Stomach (tissue), 9 donors: ENCODE results near the gene CMTM7. TPM values are rescaled to one million over a fixed set of nuclear protein-coding genes. Genes with fewer than 3 reads are reported as not detected.

Experiments
- DNase-seq, 2 donors: peaks; one replicate each; pipeline versions ENCODE4 v3.0.0 to v3.0.0-alpha.2; 2013 to 2019
- H3K27ac ChIP-seq, 5 donors: fragments of 200-600 bp in 4 of 5; sonication (generic) in 4 of 5; one replicate each; pipeline ENCODE4 v1.5.1; 2013 to 2019; ENCODE audit warnings: mild to moderate bottlenecking in 1 of 5, moderate library complexity in 1 of 5
- H3K27me3 ChIP-seq, 3 donors: fragments of 200-600 bp; sonication (generic); one replicate each; pipeline ENCODE4 v1.5.1; 2017 to 2019; ENCODE audit warnings: mixed run types in 1 of 3
- H3K36me3 ChIP-seq, 4 donors: fragments of 200-600 bp; sonication (generic); 1 replicate in 3 of 4; 2 replicates in 1 of 4; pipeline ENCODE4 v1.5.1; 2016 to 2019
- H3K4me1 ChIP-seq, 4 donors: fragments of 200-600 bp; sonication (generic); one replicate each; pipeline ENCODE4 v1.5.1; 2016 to 2019
- H3K4me3 ChIP-seq, 4 donors: fragments of 200-600 bp; sonication (generic) in 3 of 4; one replicate each; pipeline ENCODE4 v1.5.1; 2016 to 2019; ENCODE audit warnings: mild to moderate bottlenecking in 1 of 4
- H3K9me3 ChIP-seq, 4 donors: fragments of 200-600 bp; sonication (generic); one replicate each; pipeline ENCODE4 v1.5.1; 2016 to 2019
- CTCF ChIP-seq, 7 experiments: fragments of 450-650 bp in 4 of 7; fragments of 200-600 bp in 3 of 7; sonication (generic) in 3 of 7; IDR thresholded peaks; one replicate each; pipeline ENCODE4 v1.5.1; 2016 to 2019; ENCODE audit warnings: antibody characterized with exemption in 7 of 7, control low read depth in 2 of 7, mild to moderate bottlenecking in 1 of 7
- EP300 ChIP-seq: sonication (generic); formaldehyde crosslinking; IDR thresholded peaks from one replicate; pipeline ENCODE4 v1.6.1; 2017; ENCODE audit warnings: antibody characterized with exemption
- POLR2A ChIP-seq, 4 donors: fragments of 450-650 bp; IDR thresholded peaks; one replicate each; pipeline ENCODE4 v1.6.1; 2016; ENCODE audit warnings: antibody characterized with exemption in 4 of 4, control low read depth in 2 of 4, mild to moderate bottlenecking in 1 of 4, moderate library complexity in 1 of 4
- POLR2AphosphoS5 ChIP-seq, 3 donors: sonication (generic); formaldehyde crosslinking; IDR thresholded peaks; one replicate each; pipeline ENCODE4 v1.6.1; 2016; ENCODE audit warnings: antibody characterized with exemption in 3 of 3
- WGBS, 5 donors: extraction: QIAGEN DNeasy Blood & Tissue Kit in 3 of 5; methylation state at CpG; one replicate each; pipeline versions ENCODE4 v1.1.5 to v1.1.7; 2013 to 2018; 5-methylcytosine and 5-hydroxymethylcytosine counted together
- intact Hi-C: fragments of 100-400 bp; cut with DNase I; formaldehyde crosslinking; loops from one replicate; pipeline ENCODE4 v1.15.1; 2023; ENCODE audit warnings: low total_unique reads
- polyA plus RNA-seq, 3 donors: library from polyadenylated mRNA; stranded (reverse); fragments of 200-250 nt; gene quantifications; one replicate each; pipeline ENCODE4 v1.2.3, GENCODE V29; 2013
- total RNA-seq, 5 donors: library from RNA; depleted of rRNA; stranded (reverse); fragments of >200 nt; gene quantifications; one replicate each; pipeline versions ENCODE4 v1.1.0 to v1.2.3, GENCODE V29; 2014 to 2016
- donor health status: healthy with polysubstance abuse.
- donor health status: Bipolar disorder and iron deficiency.
- donor health status: healthy.

Gene CMTM7
- total and polyA plus RNA-seq, 8 donors: 3.1 to 54.9 (median 7.4) TPM; not detected in 1

GRCh38 chr3:32401556-32402081 lies 10.0 kb downstream of the CMTM7 start:
- TF ChIP-seq EP300: no peak
- no peak for TF ChIP-seq POLR2A (IDR thresholded peaks at IDR 0.05)
- TF ChIP-seq POLR2AphosphoS5 (IDR thresholded peaks at IDR 0.05): peak; percentile 29 to 62 (median 46)
- TF ChIP-seq CTCF (IDR thresholded peaks at IDR 0.05): no peak
- peak; percentile 74 to 91 for DNase-seq
- WGBS, 5 donors: 0 to 5% (median 1%) methylated on average over 8 to 41 of the region's 41 CpGs
- peaks cover 21 to 86% (median 57%) of the 10 kb centered on the region in 4 donors for H3K4me1 ChIP-seq
- H3K4me3 ChIP-seq: peak overlapping the region; percentile 37 to 54 (median 50)
- H3K27me3 ChIP-seq: no peaks in the 10 kb centered on the region
- no peaks in the 10 kb centered on the region for H3K9me3 ChIP-seq
- H3K27ac ChIP-seq: peak overlapping the region; percentile 84 to 97 (median 88)
- no peaks in the 10 kb centered on the region for H3K36me3 ChIP-seq
- intact Hi-C loops: no loop called here

DNA sequence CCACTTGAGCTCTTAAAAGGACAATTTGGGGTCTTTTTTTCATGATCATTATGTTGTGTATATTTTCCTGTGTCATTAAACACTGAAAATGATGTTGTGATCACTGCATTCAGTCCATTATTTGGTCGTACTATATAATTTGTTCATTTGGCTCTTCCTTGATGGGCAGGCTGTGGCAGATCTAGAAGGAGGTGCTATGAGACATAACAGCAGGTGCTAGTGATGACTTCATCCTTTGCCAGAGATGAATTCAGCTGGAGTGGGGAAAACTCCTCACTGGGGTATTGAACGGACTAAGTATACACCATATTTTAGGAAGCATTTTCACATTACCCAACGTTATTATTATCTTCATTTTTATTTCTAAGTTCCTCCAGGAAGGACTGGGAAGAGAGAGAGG lies 12.0 kb downstream of the CMTM7 start:
- H3K27ac ChIP-seq: peak overlapping the region in 3 of 5 donors; percentile 85 to 97 (median 88)
- H3K4me3 ChIP-seq: no peak overlapping the region
- intact Hi-C loops: no loop called here
- TF ChIP-seq POLR2A (IDR thresholded peaks at IDR 0.05): no peak
- TF ChIP-seq CTCF (IDR thresholded peaks at IDR 0.05): no peak
- no peak for TF ChIP-seq EP300
- TF ChIP-seq POLR2AphosphoS5 (IDR thresholded peaks at IDR 0.05): no peak
- H3K27me3 ChIP-seq: no peaks in the 10 kb centered on the region
- DNase-seq: no peak
- WGBS, 5 donors: 69 to 82% (median 73%) methylated on average over 3 of the region's 3 CpGs
- no peaks in the 10 kb centered on the region for H3K36me3 ChIP-seq
- peaks cover 25 to 88% (median 55%) of the 10 kb centered on the region in 4 donors for H3K4me1 ChIP-seq
- H3K9me3 ChIP-seq: no peaks in the 10 kb centered on the region

GRCh38 chr3:32404714-32405113 lies 13.1 kb downstream of the CMTM7 start:
- H3K4me1 ChIP-seq: peaks cover 25 to 79% (median 50%) of the 10 kb centered on the region in 4 donors
- H3K4me3 ChIP-seq: no peak overlapping the region
- 55 to 80% (median 60%) methylated on average over 1 of the region's 1 CpG for WGBS, 5 donors
- intact Hi-C loops: no loop called here
- no peaks in the 10 kb centered on the region for H3K36me3 ChIP-seq
- H3K27me3 ChIP-seq: no peaks in the 10 kb centered on the region
- no peaks in the 10 kb centered on the region for H3K9me3 ChIP-seq
- H3K27ac ChIP-seq: peak overlapping the region in 3 of 5 donors; percentile 11 to 70 (median 70)
- no peak for DNase-seq
- TF ChIP-seq CTCF (IDR thresholded peaks at IDR 0.05): no peak
- no peak for TF ChIP-seq POLR2AphosphoS5 (IDR thresholded peaks at IDR 0.05)
- TF ChIP-seq POLR2A (IDR thresholded peaks at IDR 0.05): no peak
- TF ChIP-seq EP300: no peak

GRCh38 chr3:32405155-32405554 lies 13.5 kb downstream of the CMTM7 start:
- DNase-seq: no peak
- intact Hi-C loops: no loop called here
- H3K36me3 ChIP-seq: no peaks in the 10 kb centered on the region
- TF ChIP-seq POLR2A (IDR thresholded peaks at IDR 0.05) (no peak), EP300 (no peak), POLR2AphosphoS5 (IDR thresholded peaks at IDR 0.05) (no peak), CTCF (IDR thresholded peaks at IDR 0.05) (no peak)
- H3K4me1 ChIP-seq: peaks cover 25 to 78% (median 50%) of the 10 kb centered on the region in 4 donors
- peak overlapping the region in 3 of 5 donors; percentile 11 to 70 (median 70) for H3K27ac ChIP-seq
- WGBS, 5 donors: 11 to 31% (median 18%) methylated on average over 2 of the region's 2 CpGs
- H3K27me3 ChIP-seq: no peaks in the 10 kb centered on the region
- H3K4me3 ChIP-seq: no peak overlapping the region
- H3K9me3 ChIP-seq: no peaks in the 10 kb centered on the region
